ENCODE measurements around the gene ABRACL.

DNA sequence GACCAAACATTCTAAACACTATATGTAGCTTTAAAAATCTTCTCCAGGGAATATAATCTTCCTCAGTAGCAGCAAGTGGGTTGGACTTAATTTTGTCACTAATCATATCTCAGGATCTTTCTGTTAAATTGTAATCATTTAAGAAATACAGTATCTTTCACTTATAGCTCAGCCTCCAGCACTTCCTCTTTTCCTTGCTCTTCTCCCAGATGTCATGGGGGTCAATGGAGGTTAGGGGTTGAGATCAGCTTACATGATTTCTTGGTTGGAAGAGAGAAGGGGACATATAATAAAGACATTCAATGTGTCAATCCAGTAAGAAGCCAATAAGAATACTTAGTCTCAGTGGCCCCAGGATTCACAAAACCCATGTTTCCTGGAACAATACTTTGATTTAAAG, 24.8 kb upstream of the ABRACL start:
- TF ChIP-seq POLR2A (IDR thresholded peaks at IDR 0.05; ENCODE audit: low read length) = no peak
- TF ChIP-seq GATA1 (IDR thresholded peaks at IDR 0.05; ENCODE audit: low read depth, low read length) = no peak
